ENCODE data around the gene UHRF1. TPM values are rescaled to one million over a fixed set of nuclear protein-coding genes. Genes with fewer than 3 reads are reported as not detected.

The UHRF1 gene
- polyA plus RNA-seq, 1 donor (not counting 4 experiments of a cell fraction or from before 2014, with no cell fraction given), result 9.7 TPM

DNA sequence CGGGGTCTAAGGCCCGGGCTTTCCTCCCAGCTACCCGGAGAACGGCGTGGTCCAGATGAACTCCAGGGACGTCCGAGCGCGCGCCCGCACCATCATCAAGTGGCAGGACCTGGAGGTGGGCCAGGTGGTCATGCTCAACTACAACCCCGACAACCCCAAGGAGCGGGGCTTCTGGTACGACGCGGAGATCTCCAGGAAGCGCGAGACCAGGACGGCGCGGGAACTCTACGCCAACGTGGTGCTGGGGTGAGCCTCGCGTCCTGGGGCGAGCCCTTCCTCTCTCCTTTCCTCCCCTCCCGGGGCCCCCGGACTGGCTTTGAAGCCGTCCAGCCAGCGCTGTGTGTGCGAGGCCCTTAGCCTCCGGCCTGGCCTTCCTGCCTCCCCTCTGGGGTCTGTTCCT, 23.4 kb downstream of the UHRF1 start:
- no peaks in the 10 kb centered on the region for H3K27me3 ChIP-seq (ENCODE audit: control insufficient read depth, extremely low read depth, insufficient read depth, low read length)
- H3K9me3 ChIP-seq (ENCODE audit: control insufficient read depth, low read depth, low read length), result no peaks in the 10 kb centered on the region
- no peak for FAIRE-seq
- H3K4me1 ChIP-seq (ENCODE audit: control insufficient read depth, extremely low read depth, insufficient read depth, low read length), result no peaks in the 10 kb centered on the region
- H3K27ac ChIP-seq (ENCODE audit: control insufficient read depth, insufficient read depth, low read length), result no peak overlapping the region
- peaks cover 13 to 47% of the 10 kb centered on the region in 2 experiments for H3K36me3 ChIP-seq (ENCODE audit: control insufficient read depth in 2 of 2, extremely low read depth in 1 of 2, insufficient read depth in 2 of 2, low read length in 2 of 2)
- H3K4me2 ChIP-seq (ENCODE audit: control insufficient read depth, extremely low read depth, insufficient read depth, low read depth, low read length), result no peak overlapping the region
- peaks cover 22% of the 10 kb centered on the region for H3K79me2 ChIP-seq (ENCODE audit: control insufficient read depth, insufficient read depth, low read length)
- H2AFZ ChIP-seq (ENCODE audit: control insufficient read depth, low read length), result no peak overlapping the region
- TF ChIP-seq EZH2 (IDR thresholded peaks at IDR 0.05; ENCODE audit: low read length), result no peak
- H3K9me1 ChIP-seq (ENCODE audit: control insufficient read depth, extremely low read depth, insufficient read depth, low read length), result no peaks in the 10 kb centered on the region
- no peak overlapping the region for H3K4me3 ChIP-seq (ENCODE audit: control insufficient read depth in 2 of 3, extremely low read depth in 1 of 3, insufficient read depth in 2 of 3, low read depth in 1 of 3, low read length in 3 of 3)
- no peak for DNase-seq (ENCODE audit: low read depth, low spot score)
- dilution Hi-C loops (cut with MboI; ENCODE audit: extremely low pct_ligation_motif_present, low sequenced_read_pairs), result no loop called here
- no peak overlapping the region for H3K9ac ChIP-seq (ENCODE audit: control insufficient read depth, extremely low read depth, insufficient read depth, low read length)
- H4K20me1 ChIP-seq (ENCODE audit: control insufficient read depth, extremely low read depth, insufficient read depth, low read length), result no peaks in the 10 kb centered on the region

DNA sequence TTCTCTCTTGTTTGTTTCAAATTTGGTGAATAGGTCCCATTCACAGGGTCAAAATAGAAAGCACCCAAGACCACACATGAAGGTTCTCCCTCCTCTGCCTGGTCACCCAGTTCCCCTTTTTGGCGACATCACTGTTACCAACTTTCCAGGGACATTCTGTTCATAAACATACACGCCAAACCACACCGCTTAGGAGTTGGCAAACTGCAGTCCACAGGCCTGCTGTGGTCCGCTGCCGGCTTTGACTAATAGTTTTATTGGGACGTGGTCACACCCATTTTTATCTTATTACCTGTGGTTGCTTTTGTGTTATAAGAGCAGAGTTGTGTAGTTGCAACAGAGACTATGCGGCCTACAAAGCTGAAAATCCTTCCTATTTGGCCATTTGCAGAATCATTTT, 24.2 kb downstream of the UHRF1 start:
- Histone ChIP-seq H3K36me3 (ENCODE audit: control insufficient read depth in 2 of 2, extremely low read depth in 1 of 2, insufficient read depth in 2 of 2, low read length in 2 of 2) (peaks cover 13 to 45% of the 10 kb centered on the region in 2 experiments), H3K9ac (ENCODE audit: control insufficient read depth, extremely low read depth, insufficient read depth, low read length) (no peak overlapping the region), H3K27me3 (ENCODE audit: control insufficient read depth, extremely low read depth, insufficient read depth, low read length) (no peaks in the 10 kb centered on the region), H4K20me1 (ENCODE audit: control insufficient read depth, extremely low read depth, insufficient read depth, low read length) (no peaks in the 10 kb centered on the region), H3K4me3 (ENCODE audit: control insufficient read depth in 2 of 3, extremely low read depth in 1 of 3, insufficient read depth in 2 of 3, low read depth in 1 of 3, low read length in 3 of 3) (no peak overlapping the region), H3K9me1 (ENCODE audit: control insufficient read depth, extremely low read depth, insufficient read depth, low read length) (no peaks in the 10 kb centered on the region), H3K27ac (ENCODE audit: control insufficient read depth, insufficient read depth, low read length) (no peak overlapping the region), H3K79me2 (ENCODE audit: control insufficient read depth, insufficient read depth, low read length) (peaks cover 14% of the 10 kb centered on the region), H3K9me3 (ENCODE audit: control insufficient read depth, low read depth, low read length) (no peaks in the 10 kb centered on the region), H3K4me1 (ENCODE audit: control insufficient read depth, extremely low read depth, insufficient read depth, low read length) (no peaks in the 10 kb centered on the region), H3K4me2 (ENCODE audit: control insufficient read depth, extremely low read depth, insufficient read depth, low read depth, low read length) (no peak overlapping the region), H2AFZ (ENCODE audit: control insufficient read depth, low read length) (no peak overlapping the region)
- no peak for TF ChIP-seq EZH2 (IDR thresholded peaks at IDR 0.05; ENCODE audit: low read length)
- no peak for TF ChIP-seq CTCF (optimal IDR thresholded peaks at IDR 0.05 in 1 of 3, IDR thresholded peaks at IDR 0.05 in 1 of 3, conservative IDR thresholded peaks at IDR 0.05 in 1 of 3; ENCODE audit: extremely low read depth in 1 of 3, insufficient read depth in 2 of 3, low read length in 3 of 3)
- FAIRE-seq, result peak; percentile 59
- dilution Hi-C loops (cut with MboI; ENCODE audit: extremely low pct_ligation_motif_present, low sequenced_read_pairs), result no loop called here
- DNase-seq (ENCODE audit: low read depth, low spot score), result no peak

DNA sequence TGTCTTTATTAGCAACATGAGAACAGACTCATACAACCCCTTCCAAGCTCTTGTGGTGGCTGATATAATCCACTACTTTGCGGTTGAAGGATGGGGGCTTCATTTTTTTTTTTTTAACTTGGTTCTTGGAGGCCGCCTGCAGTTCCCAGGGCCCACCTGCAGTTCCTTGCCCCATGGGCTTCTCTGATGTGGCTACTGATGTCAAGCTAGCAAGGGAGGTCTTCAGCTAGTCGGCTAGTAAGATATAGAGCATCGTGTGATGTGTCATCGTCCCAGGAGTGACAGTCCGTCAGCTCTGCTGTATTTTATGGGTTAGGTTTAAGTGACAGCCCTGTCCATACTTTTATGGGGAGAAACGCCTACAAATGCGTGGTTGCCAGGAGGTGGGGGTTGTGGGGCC, 26.1 kb downstream of the UHRF1 start:
- TF ChIP-seq EZH2 (IDR thresholded peaks at IDR 0.05; ENCODE audit: low read length) (no peak), CTCF (optimal IDR thresholded peaks at IDR 0.05 in 1 of 3, IDR thresholded peaks at IDR 0.05 in 1 of 3, conservative IDR thresholded peaks at IDR 0.05 in 1 of 3; ENCODE audit: extremely low read depth in 1 of 3, insufficient read depth in 2 of 3, low read length in 3 of 3) (no peak)
- no peak overlapping the region for H3K4me3 ChIP-seq (ENCODE audit: control insufficient read depth in 2 of 3, extremely low read depth in 1 of 3, insufficient read depth in 2 of 3, low read depth in 1 of 3, low read length in 3 of 3)
- no peak overlapping the region for H3K27ac ChIP-seq (ENCODE audit: control insufficient read depth, insufficient read depth, low read length)
- peaks cover 8 to 36% of the 10 kb centered on the region in 2 experiments for H3K36me3 ChIP-seq (ENCODE audit: control insufficient read depth in 2 of 2, extremely low read depth in 1 of 2, insufficient read depth in 2 of 2, low read length in 2 of 2)
- no peaks in the 10 kb centered on the region for H4K20me1 ChIP-seq (ENCODE audit: control insufficient read depth, extremely low read depth, insufficient read depth, low read length)
- FAIRE-seq (no peak), DNase-seq (ENCODE audit: low read depth, low spot score) (no peak)
- dilution Hi-C loops (cut with MboI; ENCODE audit: extremely low pct_ligation_motif_present, low sequenced_read_pairs), result no loop called here
- peaks cover 10% of the 10 kb centered on the region for H3K79me2 ChIP-seq (ENCODE audit: control insufficient read depth, insufficient read depth, low read length)
- H3K27me3 ChIP-seq (ENCODE audit: control insufficient read depth, extremely low read depth, insufficient read depth, low read length), result no peaks in the 10 kb centered on the region
- no peak overlapping the region for H3K9ac ChIP-seq (ENCODE audit: control insufficient read depth, extremely low read depth, insufficient read depth, low read length)
- H3K4me1 ChIP-seq (ENCODE audit: control insufficient read depth, extremely low read depth, insufficient read depth, low read length), result no peaks in the 10 kb centered on the region
- H3K4me2 ChIP-seq (ENCODE audit: control insufficient read depth, extremely low read depth, insufficient read depth, low read depth, low read length), result no peak overlapping the region
- H3K9me1 ChIP-seq (ENCODE audit: control insufficient read depth, extremely low read depth, insufficient read depth, low read length), result no peaks in the 10 kb centered on the region
- H3K9me3 ChIP-seq (ENCODE audit: control insufficient read depth, low read depth, low read length), result no peaks in the 10 kb centered on the region
- H2AFZ ChIP-seq (ENCODE audit: control insufficient read depth, low read length), result no peak overlapping the region

All from keratinocyte (primary cell).